HT-29 (cell line): ENCODE data around the gene HS3ST5. TPM values are rescaled to one million over a fixed set of nuclear protein-coding genes. Genes with fewer than 3 reads are reported as not detected.

Experiments
- DNase-seq: peaks from one replicate; pipeline ENCODE4 v3.0.0-alpha.2; 2015; ENCODE audit warnings: low spot score
- total RNA-seq: library from RNA; depleted of rRNA; stranded (reverse); fragments of >200 nt; shearing (Covaris generic); gene quantifications from 2 replicates; pipeline ENCODE4 v1.2.3, GENCODE V29; 2014

The HS3ST5 gene
- total RNA-seq, 1 experiment from 2014 or later = not detected

- DNase-seq = no peak
These were observed 141.9 kb downstream of the HS3ST5 start for GRCh38 chr6:114200891-114201290.

DNA sequence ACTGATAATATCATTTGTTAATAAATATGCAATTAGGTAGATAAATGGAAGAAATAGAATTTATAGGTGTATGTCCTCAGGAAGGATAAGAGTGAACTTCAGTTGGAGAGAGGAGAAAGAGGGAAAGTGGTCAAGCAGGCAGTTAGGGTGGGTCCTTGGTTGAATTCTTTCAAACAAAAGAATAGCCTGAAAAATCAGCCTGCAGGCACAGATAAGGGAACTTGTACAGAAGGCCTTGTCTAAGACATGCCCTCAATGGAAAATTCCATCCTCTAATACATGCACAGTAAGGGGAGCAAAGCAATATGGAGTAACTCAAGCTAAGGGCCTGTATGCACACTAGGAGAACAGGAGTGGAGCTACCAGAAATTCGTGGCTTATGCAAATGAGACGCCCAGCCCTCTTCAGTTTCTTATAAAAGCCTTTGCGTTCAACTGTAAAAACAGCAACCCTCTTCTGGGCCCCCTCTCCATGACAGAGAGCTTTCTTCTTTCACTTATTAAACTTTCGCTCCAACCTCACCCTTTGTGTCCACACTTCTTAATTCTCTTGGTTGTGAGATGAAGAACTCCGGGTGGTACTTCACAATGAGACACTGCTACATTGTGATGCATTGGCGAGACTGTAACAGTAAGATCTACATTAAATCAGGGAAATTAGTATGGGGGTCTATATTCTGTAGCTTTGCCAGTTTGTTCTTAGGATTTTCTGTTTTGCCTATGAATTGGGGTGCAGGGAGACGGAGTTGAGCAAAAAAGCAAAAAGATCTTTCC, 147.0 kb downstream of the HS3ST5 start:
- DNase-seq = no peak

GRCh38 chr6:114195027-114195365, 147.8 kb downstream of the HS3ST5 start:
- no peak for DNase-seq

DNA sequence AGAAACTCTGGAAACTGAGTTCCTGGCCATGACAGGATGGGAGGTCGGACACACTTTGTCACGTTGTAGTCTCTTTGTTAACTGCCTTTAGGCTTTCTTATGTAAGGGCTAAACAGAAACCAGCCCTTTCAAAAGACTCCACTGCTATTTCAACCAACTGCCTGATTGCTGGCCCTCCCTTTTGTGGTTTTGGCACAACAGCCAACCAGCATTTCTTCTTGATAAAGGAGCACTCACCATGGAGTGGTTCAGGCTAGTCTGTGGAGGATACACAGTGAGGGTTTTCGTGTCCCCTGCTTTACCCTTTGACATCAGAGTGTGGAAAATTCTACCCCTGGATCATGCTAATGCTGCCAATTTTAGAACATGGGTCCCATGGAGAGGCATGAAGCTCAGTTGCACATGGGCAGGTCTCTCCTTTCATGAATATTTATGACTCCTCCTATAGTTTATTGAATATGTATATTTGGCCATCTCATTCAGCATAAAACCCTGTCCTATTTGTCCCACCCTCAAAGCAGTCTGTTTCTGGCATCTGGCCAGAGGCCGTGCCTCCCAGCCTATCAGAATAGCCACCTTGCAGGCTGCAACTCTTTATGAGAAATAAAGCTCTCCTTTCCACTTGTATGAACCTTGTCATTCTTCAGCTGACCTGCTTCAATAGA, 148.3 kb downstream of the HS3ST5 start:
- DNase-seq = peak; percentile 45

GRCh38 chr6:114187563-114187962, 155.3 kb downstream of the HS3ST5 start:
- no peak for DNase-seq

DNA sequence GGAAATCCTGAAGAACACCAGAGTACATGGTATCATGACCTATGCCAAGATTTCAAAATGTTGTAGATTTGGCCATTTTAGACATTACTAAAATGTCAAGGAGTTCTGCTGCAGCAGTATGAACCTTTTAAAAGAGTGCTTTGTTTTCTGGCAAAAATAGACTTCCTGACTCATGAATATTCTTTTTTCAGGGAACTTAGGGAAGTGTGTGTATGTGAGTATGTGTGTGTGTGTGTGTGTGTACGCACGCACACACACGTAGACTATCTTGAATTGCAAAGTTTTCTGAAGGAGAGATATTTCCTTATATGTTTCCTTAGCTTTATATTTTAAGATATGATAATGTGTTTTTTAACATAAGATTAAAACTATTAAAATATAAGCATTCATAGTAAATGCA, 161.2 kb downstream of the HS3ST5 start:
- no peak for DNase-seq

GRCh38 chr6:114179411-114179810, 163.4 kb downstream of the HS3ST5 start:
- DNase-seq = no peak

DNA sequence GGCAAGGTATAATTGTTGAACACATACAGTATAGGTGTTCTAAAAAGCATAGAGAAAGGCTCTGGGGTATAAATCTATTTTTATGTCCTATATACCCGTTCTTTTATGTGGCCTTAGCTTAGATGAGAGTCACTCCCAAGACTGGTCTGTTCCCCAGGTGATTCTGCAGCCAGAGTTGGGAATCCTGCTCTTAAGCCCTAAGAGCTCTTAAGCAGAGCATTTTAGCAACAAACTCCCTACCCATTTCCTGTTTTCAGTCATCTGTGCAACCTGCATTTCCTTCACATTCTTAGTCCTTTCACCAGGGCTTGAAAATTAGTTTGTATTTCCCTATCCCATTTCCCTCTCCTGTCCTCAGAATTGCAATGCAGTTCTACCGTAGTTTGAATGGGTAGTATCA, 166.1 kb downstream of the HS3ST5 start:
- DNase-seq = no peak

GRCh38 chr6:114172576-114173260, 170.1 kb downstream of the HS3ST5 start:
- no peak for DNase-seq

DNA sequence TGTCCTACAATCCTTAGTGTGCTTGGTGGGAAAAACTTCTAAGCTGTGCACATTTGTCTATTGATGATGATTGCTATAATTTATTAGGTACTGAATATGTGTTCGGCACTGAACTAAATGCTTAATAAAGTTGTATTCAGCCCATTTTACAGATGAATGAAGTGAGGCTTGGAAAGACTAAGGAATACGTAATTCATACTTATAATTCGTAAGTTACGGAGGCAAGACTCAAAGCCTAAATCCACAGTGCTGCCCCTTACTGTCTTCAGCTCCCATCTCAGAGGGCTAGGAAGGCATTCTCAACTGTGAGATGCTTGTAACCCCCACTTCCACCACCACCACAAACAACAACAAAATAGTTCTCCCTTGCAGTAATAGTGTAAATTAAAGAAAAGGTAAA, 171.3 kb downstream of the HS3ST5 start:
- DNase-seq = no peak

DNA sequence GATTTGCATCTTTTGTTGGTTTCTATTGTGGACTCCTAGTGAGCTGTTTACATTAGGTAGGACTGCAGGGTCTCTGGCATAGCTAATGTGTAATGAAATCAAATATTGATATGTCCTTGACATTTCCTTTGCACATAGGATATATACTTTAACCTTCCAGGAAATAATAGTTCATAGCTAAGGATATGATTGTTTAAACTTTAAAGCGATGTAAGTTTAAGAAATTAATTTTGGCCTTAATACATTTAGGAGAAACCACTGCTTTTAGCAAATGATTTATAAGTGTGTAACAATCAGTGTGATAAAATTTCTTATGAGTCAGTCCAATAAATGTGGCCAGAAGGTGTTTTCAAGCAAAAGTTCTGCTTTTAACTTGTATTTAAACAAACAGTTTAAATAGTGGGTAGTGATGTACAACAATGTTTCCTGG, 171.8 kb downstream of the HS3ST5 start:
- no peak for DNase-seq

- DNase-seq = no peak
These were observed 172.5 kb downstream of the HS3ST5 start for GRCh38 chr6:114170372-114170771.

DNA sequence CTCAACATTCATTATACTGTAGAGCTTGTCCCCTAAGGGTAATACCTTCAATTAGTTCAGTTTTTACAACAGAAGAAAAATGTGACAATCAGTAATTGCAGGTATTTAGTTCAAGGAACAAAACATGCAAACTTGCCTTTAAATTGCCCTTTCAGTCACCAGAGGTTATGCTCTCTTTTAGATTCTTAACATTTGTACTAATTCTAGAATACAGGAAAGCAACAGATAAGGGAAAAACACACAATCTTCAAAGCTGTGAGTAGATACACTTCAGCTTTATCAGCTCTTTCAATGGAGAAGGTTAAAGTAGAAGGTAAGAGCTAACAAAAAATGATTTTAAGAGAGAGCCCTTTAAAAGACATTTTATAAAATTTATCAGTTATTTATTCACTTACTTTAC, 173.1 kb downstream of the HS3ST5 start:
- no peak for DNase-seq

DNA sequence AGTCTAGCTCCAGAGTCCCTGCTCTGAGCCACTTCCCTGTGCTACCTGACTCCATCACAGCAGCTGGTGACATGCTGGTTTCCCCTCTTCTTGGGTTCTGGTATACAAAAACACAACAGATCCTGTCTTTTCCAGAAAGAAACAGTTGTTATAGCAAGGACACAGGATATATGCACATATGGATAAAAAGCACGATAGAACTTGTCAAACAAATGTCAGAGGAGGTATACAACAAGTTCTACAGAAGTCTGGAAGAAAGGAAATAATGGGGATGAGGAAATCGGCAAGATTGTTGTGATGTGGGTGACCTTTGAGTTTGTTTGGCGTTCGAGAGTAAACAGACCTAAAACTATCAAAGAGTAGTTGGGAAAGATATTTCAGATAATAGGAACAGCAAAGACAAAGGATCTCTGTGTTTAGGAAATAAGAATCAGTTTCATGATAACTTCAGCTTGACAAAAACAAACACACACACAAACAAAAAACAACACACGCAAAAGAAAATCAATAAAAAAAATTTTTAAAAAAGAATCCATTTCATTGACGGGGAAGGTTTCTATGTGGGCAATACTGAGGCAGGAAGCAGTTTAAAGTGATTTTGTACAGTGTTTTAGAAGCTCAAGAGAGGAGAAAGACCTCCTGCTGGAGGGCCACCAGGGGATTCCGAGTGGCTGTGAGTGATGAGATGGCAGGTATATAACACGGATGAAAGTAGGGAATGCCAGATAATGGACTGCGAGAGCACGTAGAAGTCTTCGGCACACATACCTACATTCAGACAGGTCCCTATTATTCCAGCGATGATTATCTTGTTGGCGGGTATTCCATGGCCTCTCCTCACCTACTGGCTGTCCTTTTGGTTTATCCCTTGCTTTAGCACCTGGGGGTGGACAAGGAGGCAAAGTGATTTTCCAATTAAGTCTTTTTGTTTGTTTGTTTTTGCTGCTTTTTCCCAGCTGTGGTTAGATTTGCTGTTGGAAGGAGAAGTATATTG, 174.9 kb downstream of the HS3ST5 start:
- peak; percentile 63 for DNase-seq

DNA sequence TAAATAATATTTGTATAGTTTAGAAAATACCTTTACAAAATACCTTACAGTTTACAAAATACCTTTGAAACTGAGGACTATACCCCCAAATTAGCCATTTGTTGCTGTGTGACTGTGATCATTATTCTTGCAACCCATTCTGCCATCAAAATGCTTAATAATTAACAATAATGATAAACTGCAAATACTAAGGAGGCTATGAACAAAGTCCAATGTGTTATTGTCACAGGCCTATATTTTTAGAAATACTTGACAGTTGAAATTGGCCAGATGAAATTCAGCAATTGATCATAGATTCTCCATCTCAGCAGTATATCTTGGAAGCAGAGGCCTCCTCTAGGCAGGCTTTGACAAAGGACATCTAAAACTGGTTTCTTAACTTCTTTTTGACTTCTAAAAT, 178.6 kb downstream of the HS3ST5 start:
- no peak for DNase-seq

DNA sequence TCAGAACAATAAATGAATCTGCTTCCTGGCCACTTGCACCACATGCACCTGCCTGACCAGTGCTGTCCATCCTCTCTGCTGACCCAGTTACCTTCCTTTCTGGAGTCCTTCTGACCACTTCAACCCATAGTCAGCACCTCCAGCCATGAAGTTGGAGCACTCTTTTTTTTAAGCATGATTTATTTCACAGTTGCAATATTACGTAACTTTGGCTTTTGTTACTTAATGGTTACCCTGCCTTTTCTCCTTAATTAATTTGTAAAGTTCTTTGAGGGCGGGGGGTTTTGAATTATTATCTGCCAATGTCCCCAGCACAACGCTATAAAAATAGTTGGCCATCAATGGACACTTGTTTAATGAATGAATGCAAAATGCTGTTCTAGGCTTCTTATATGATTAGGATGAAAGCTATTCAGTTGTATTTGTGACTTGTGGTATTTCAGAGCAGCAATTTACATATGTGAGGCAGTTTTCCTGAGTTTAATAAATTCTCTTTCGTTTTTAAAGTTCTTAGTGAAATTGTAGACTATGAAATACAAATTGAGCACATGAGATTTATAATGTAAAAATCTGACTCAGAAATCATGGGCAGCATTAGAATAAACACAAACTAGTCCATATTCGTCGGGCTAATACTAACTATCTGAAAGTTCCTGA, 180.0 kb downstream of the HS3ST5 start:
- DNase-seq = no peak

GRCh38 chr6:114160881-114161280, 181.9 kb downstream of the HS3ST5 start:
- no peak for DNase-seq

GRCh38 chr6:114159727-114160126, 183.1 kb downstream of the HS3ST5 start:
- no peak for DNase-seq

GRCh38 chr6:114158838-114159694, 183.8 kb downstream of the HS3ST5 start:
- DNase-seq = no peak

DNA sequence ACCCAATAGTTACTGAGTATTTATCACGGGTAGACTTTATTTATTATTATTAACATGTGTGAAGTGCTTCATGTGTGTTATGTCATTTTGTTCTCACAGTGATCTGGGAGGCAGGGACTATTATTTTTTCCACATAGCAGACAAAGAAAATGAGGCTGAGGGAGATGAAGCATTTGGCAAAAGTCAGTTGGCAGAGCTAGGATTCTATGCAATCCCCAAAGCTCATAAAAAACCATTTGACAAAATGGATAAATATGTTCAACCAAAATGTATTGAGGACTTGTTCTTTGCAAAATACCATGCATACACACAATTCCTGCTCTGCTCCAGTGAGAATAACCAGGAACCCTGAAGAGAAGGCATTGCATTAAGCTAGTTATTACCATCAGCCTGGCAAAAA, 184.4 kb downstream of the HS3ST5 start:
- no peak for DNase-seq
